IMR-90 (cell line): Measurements from ENCODE around the gene MYH11.

Experiments
- BHLHE40 ChIP-seq: fragments of 150-350 bp; IDR thresholded peaks from 2 replicates; pipeline ENCODE4 v1.6.1; 2016; ENCODE audit warnings: mild to moderate bottlenecking, low read depth, low read length
- CTCF ChIP-seq: conservative IDR thresholded peaks from 2 replicates; pipeline ENCODE4 v1.5.1; 2012; ENCODE audit warnings: mild to moderate bottlenecking, low read depth, low read length, improper control_type of control experiment
- FOS ChIP-seq: fragments of 150-350 bp; IDR thresholded peaks from 2 replicates; pipeline ENCODE4 v1.6.1; 2016; ENCODE audit warnings: low read depth, low read length
- POLR2A ChIP-seq: IDR thresholded peaks from 2 replicates; pipeline ENCODE4 v1.6.1; 2012; ENCODE audit warnings: mild to moderate bottlenecking, low read depth, low read length
- RAD21 ChIP-seq: IDR thresholded peaks from 2 replicates; pipeline ENCODE4 v1.6.1; 2012; ENCODE audit warnings: low read length, improper control_type of control experiment
- USF2 ChIP-seq: fragments of 150-350 bp; IDR thresholded peaks from 2 replicates; pipeline ENCODE4 v1.6.1; 2017; ENCODE audit warnings: mild to moderate bottlenecking, antibody characterized with exemption, low read length, low read depth

- no peak for TF ChIP-seq CTCF
- no peak for TF ChIP-seq USF2
- TF ChIP-seq RAD21 = no peak
- TF ChIP-seq POLR2A = no peak
- no peak for TF ChIP-seq FOS
- no peak for TF ChIP-seq BHLHE40
Measured at GRCh38 chr16:15778204-15778743, 78.6 kb downstream of the MYH11 start.
